WI38 (cell line): ENCODE measurements around the gene MACROD2.

Experiments used
- H3K4me3 ChIP-seq: 2 replicates; pipeline ENCODE4 v1.5.1; 2011; ENCODE audit warnings: low read depth, mild to moderate bottlenecking, control low read depth, low read length
- CTCF ChIP-seq: IDR thresholded peaks from 2 replicates; pipeline ENCODE4 v1.5.1; 2012; ENCODE audit warnings: low read depth, mild to moderate bottlenecking, control low read depth, low read length

The MACROD2 gene

DNA sequence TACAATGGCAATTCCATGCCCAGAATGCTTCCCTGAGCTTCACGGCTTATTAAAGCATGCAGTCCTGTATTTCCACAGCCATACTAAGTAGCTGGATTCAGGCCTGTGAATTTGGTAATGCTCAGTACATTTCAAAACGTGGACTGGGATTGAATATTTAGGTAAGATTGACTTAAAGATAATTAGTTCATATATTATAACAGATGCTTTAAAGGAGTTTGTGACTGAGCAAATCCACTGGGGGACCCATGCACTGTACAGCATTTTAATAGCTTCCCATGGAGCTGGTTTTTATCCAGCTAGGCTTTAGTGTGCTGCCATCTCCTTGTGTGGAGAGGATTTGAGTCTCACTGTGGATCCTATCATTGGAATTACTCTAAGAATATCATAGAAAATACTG lies 763.0 kb downstream of the MACROD2 start:
- H3K4me3 ChIP-seq: no peak overlapping the region
- no peak for TF ChIP-seq CTCF

DNA sequence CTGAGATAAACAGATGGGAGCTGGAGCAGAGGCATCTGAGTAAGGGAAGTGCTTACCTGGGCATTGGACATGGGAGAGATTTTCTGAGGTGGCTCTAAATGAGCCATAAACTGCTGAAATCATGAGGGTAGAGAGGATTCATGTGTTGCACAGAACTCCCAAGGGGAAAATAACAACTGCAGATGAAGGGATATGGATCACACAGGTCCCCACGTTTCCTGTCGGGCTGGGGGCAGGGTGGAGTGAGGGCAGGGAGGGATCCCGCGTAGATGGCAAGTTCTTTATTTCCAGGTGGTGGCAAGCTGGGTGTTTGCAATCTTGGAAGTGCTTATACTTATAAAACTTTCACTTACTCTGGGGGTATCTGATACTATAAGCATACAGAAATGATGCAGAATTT lies 764.7 kb downstream of the MACROD2 start:
- no peak for TF ChIP-seq CTCF
- H3K4me3 ChIP-seq: no peak overlapping the region

DNA sequence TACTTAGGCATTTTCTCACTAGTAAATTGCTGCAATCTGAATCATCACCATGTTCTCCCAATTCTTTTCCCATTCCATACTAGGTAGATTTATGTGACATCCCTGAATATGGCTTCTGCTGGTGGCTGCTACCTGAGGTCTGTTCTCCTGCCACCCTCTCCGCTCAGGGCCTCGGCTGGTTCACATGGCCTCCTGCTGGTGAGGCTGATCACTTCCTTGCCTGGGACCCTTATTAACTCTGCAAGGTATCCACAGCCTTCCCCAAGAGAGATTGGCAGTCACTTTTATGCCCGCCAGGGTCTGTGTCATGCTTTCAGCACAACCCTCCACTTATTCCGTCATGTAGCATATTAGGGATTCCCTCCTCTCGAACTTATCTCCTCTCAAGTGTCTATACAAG lies 766.6 kb downstream of the MACROD2 start:
- no peak for TF ChIP-seq CTCF
- no peak overlapping the region for H3K4me3 ChIP-seq

- H3K4me3 ChIP-seq: no peak overlapping the region
- no peak for TF ChIP-seq CTCF
Measured at GRCh38 chr20:14764511-14765369, 769.4 kb downstream of the MACROD2 start.

DNA sequence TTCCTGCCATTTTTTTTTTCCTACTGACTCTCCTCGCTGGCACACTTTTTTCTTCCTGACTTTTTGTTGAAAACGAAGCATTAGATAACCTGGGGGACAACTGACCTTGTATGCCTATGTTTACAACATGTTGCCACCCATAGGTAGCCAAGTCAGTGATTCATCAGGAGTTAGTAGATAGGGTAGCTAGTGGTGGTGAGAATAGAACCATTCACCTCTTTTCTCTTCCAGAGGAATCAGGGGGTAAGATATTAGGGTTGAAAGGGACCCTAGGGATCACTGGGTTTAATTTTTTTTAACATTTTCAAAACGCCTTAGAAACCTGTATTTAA lies 770.0 kb downstream of the MACROD2 start:
- TF ChIP-seq CTCF: no peak
- H3K4me3 ChIP-seq: no peak overlapping the region

DNA sequence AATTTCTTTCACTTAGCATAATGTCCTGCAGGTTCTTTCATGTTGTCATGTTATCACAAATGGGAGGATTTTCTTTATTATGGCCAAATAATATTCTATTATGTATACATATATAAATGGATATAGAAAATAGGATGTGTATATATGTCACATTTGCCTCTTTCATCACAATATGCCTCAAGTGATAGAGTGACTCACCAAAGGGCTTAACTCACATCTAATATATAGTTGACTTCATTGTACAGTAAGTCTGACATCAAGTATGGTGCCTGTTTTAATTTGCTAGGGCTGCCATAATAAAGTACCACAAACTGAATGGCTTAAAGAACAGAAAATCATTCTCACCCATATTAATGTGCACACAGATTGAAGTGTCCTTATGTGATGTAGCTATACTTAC lies 778.2 kb downstream of the MACROD2 start:
- no peak overlapping the region for H3K4me3 ChIP-seq
- TF ChIP-seq CTCF: no peak

DNA sequence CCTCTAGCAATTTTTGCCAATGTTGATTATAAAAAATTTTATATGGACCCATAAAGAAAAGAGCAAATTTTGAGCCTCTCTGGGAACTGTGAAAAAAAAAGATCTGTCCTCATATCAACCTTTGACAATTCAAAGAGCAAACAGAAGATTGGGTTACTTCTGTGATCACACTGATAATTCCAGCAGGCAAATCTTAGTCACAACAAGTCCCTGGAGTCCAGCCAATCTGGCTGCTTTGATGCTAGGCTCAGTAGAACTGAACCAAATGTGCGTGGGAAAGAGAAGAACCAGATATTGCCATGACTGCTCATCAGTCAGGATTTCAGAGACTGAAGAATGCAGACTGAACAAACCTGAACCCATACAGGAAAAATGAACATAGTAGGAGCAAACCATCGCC lies 780.5 kb downstream of the MACROD2 start:
- no peak for TF ChIP-seq CTCF

More for the DNA sequence above, 780.5 kb downstream of the MACROD2 start:
- H3K4me3 ChIP-seq: no peak overlapping the region
